DMS79 (cell line): ENCODE measurements around the gene CNTLN.
A peak's percentile ranks its signal among the peaks of the same experiment; 100 is the strongest.
"Not testable (repeated sequence)": the region's sequence is repeated elsewhere in the genome, so short reads cannot be mapped to it uniquely, and the experiment has no call there.

Source experiments
- DNase-seq: peaks from one replicate; lab custom pipeline; 2025; lab: John Stamatoyannopoulos, UW

The CNTLN gene

GRCh38 chr9:17134396-17135294, at the start of gene CNTLN:
TSS of gene CNTLN (plus strand) at chr9:17135040. CDS start at chr9:17135066, 26 bp downstream.
- peak; percentile 87 for DNase-seq

GRCh38 chr9:17088566-17088965, 46.3 kb upstream of the CNTLN start:
- DNase-seq = no peak

- DNase-seq = no peak
Measured at GRCh38 chr9:17090041-17090440, 44.8 kb upstream of the CNTLN start.

- no peak for DNase-seq
Measured at GRCh38 chr9:17116400-17116837, 18.4 kb upstream of the CNTLN start.

- DNase-seq = no peak
Measured at GRCh38 chr9:17117372-17117771, 17.5 kb upstream of the CNTLN start.

- no peak for DNase-seq
Measured at GRCh38 chr9:17120203-17120602, 14.6 kb upstream of the CNTLN start.

- no peak for DNase-seq
Measured at GRCh38 chr9:17121264-17121663, 13.6 kb upstream of the CNTLN start.

- DNase-seq = no peak
Measured at GRCh38 chr9:17130291-17130690, 4.5 kb upstream of the CNTLN start.

- DNase-seq = no peak
Measured at GRCh38 chr9:17130725-17131124, 4.1 kb upstream of the CNTLN start.

- no peak for DNase-seq
Measured at GRCh38 chr9:17131494-17131893, 3.3 kb upstream of the CNTLN start.

GRCh38 chr9:17135295-17136160, 688 bp downstream of the CNTLN start:
- DNase-seq = peak; percentile 47

- DNase-seq = no peak
Measured at GRCh38 chr9:17137566-17137965, 2.7 kb downstream of the CNTLN start.

- DNase-seq = no peak
Measured at GRCh38 chr9:17138503-17138902, 3.7 kb downstream of the CNTLN start.

GRCh38 chr9:17140418-17140817, 5.6 kb downstream of the CNTLN start:
- DNase-seq = no peak

- DNase-seq = no peak
Measured at GRCh38 chr9:17148324-17148723, 13.5 kb downstream of the CNTLN start.

GRCh38 chr9:17159469-17159868, 24.6 kb downstream of the CNTLN start:
- no peak for DNase-seq

- no peak for DNase-seq
Measured at GRCh38 chr9:17160327-17160726, 25.5 kb downstream of the CNTLN start.

- no peak for DNase-seq
Measured at GRCh38 chr9:17165764-17166163, 30.9 kb downstream of the CNTLN start.

GRCh38 chr9:17166346-17166745, 31.5 kb downstream of the CNTLN start:
- DNase-seq = no peak

GRCh38 chr9:17171309-17172094, 36.7 kb downstream of the CNTLN start:
- no peak for DNase-seq

- not testable (repeated sequence) for DNase-seq
Measured at GRCh38 chr9:17177496-17177895, 42.7 kb downstream of the CNTLN start.

- DNase-seq = no peak
Measured at GRCh38 chr9:17185481-17186029, 50.7 kb downstream of the CNTLN start.
